Panc1 (cell line): Measurements from ENCODE around the gene GBA2. TPM values are rescaled to one million over a fixed set of nuclear protein-coding genes. Genes with fewer than 3 reads are reported as not detected.
A peak's percentile ranks its signal among the peaks of the same experiment; 100 is the strongest.

Source experiments
- ATAC-seq: fragments of 200-7000 bp; cut with Tn5 transposase; 2 replicates; pipeline ENCODE4 v1.9.1; 2020; ENCODE audit warnings: mild to moderate bottlenecking, moderate library complexity
- BruUV-seq: library from RNA; stranded (reverse); fragments of 400-500 nt; replicated peaks from 2 replicates; lab custom pipeline; 2021; lab: Mats Ljungman, UMichigan
- CTCF ChIA-PET: fragments of 300-600 bp; sonication (Branson Sonifier 250); formaldehyde crosslinking; loops from one replicate; lab custom pipeline; 2022; ENCODE audit warnings: antibody characterized with exemption; lab: Charles Lee
- POLR2A ChIA-PET: fragments of 300-600 bp; sonication (Branson Sonifier 250); formaldehyde crosslinking; loops from one replicate; lab custom pipeline; 2022; ENCODE audit warnings: antibody characterized with exemption; lab: Charles Lee
- DNase-seq: peaks from one replicate; pipeline ENCODE4 v3.0.0-alpha.2; 2010; ENCODE audit warnings: low read depth, low spot score
- H3K27ac ChIP-seq: 2 replicates; pipeline ENCODE4 v1.5.1; 2011; ENCODE audit warnings: mild to moderate bottlenecking, low read length, inconsistent platforms
- H3K27me3 ChIP-seq: fragments of 200-500 bp; sonication (Bioruptor generic); 2 replicates; pipeline ENCODE4 v1.6.0; 2014; ENCODE audit warnings: low read length, inconsistent platforms; ENCODE audit not compliant: control insufficient read depth, insufficient read depth
- H3K36me3 ChIP-seq: fragments of 200-500 bp; sonication (Bioruptor generic); 2 replicates; pipeline ENCODE4 v1.5.1; 2014; ENCODE audit warnings: inconsistent platforms, mild to moderate bottlenecking, low read length, moderate library complexity; ENCODE audit not compliant: control insufficient read depth, insufficient read depth
- H3K4me1 ChIP-seq: 2 replicates; pipeline ENCODE4 v1.5.1; 2011; ENCODE audit warnings: inconsistent platforms, mild to moderate bottlenecking, low read length, moderate library complexity; ENCODE audit not compliant: control insufficient read depth, insufficient read depth
- H3K4me3 ChIP-seq, 2 experiments: 2 replicates each; pipeline ENCODE4 v1.5.1; 2011 to 2012; ENCODE audit warnings: low read depth in 2 of 2, low read length in 2 of 2, mild to moderate bottlenecking in 2 of 2, inconsistent platforms in 1 of 2, moderate library complexity in 1 of 2
- H3K9me3 ChIP-seq: fragments of 200-500 bp; sonication (Bioruptor generic); 2 replicates; pipeline ENCODE4 v1.5.1; 2014; ENCODE audit warnings: low read depth, mild to moderate bottlenecking, inconsistent platforms, low read length, moderate library complexity; ENCODE audit not compliant: control insufficient read depth, insufficient read depth
- POLR2AphosphoS5 ChIP-seq: IDR thresholded peaks from 2 replicates; pipeline ENCODE4 v1.6.1; 2012; ENCODE audit warnings: mild to moderate bottlenecking, low read depth, low read length, moderate library complexity
- SIN3A ChIP-seq: IDR thresholded peaks from 2 replicates; pipeline ENCODE4 v1.6.1; 2012; ENCODE audit warnings: low read depth, mild to moderate bottlenecking, low read length, moderate library complexity, borderline replicate concordance; ENCODE audit not compliant: insufficient read depth
- TCF7L2 ChIP-seq: IDR thresholded peaks from 2 replicates; pipeline ENCODE4 v1.6.1; 2011; ENCODE audit warnings: mild to moderate bottlenecking, low read depth, low read length, inconsistent platforms
- in situ Hi-C: cut with HindIII; loops from 2 replicates; pipeline ENCODE4 v1.10.0; 2016; ENCODE audit warnings: low sequenced_read_pairs, low pct_unique_long_range_greater_than_20kb
- intact Hi-C: fragments of 100-400 bp; cut with micrococcal nuclease; formaldehyde crosslinking; loops from one replicate; pipeline ENCODE4 v1.10.0; 2022; ENCODE audit not compliant: unreplicated experiment
- total RNA-seq: library from RNA; stranded (reverse); gene quantifications from one replicate; pipeline ENCODE4 v1.2.1, GENCODE V29; 2021; ENCODE audit not compliant: unreplicated experiment
- TF ChIP-seq, protein P1 (sequence below): fragments of 450-650 bp; IDR thresholded peaks from 2 replicates; pipeline ENCODE4 v1.5.1; 2017; ENCODE audit warnings: mild to moderate bottlenecking
- TF ChIP-seq, protein P2 (sequence below), 2 experiments: IDR thresholded peaks; 2 replicates each; pipeline ENCODE4 v1.6.1; 2011 to 2012; ENCODE audit warnings: low read depth in 2 of 2, control low read depth in 1 of 2, low read length in 1 of 2, mild to moderate bottlenecking in 1 of 2, moderate library complexity in 1 of 2; ENCODE audit not compliant: insufficient read depth in 1 of 2

Gene GBA2
- total RNA-seq, 1 experiment from 2014 or later, result 109 TPM

DNA sequence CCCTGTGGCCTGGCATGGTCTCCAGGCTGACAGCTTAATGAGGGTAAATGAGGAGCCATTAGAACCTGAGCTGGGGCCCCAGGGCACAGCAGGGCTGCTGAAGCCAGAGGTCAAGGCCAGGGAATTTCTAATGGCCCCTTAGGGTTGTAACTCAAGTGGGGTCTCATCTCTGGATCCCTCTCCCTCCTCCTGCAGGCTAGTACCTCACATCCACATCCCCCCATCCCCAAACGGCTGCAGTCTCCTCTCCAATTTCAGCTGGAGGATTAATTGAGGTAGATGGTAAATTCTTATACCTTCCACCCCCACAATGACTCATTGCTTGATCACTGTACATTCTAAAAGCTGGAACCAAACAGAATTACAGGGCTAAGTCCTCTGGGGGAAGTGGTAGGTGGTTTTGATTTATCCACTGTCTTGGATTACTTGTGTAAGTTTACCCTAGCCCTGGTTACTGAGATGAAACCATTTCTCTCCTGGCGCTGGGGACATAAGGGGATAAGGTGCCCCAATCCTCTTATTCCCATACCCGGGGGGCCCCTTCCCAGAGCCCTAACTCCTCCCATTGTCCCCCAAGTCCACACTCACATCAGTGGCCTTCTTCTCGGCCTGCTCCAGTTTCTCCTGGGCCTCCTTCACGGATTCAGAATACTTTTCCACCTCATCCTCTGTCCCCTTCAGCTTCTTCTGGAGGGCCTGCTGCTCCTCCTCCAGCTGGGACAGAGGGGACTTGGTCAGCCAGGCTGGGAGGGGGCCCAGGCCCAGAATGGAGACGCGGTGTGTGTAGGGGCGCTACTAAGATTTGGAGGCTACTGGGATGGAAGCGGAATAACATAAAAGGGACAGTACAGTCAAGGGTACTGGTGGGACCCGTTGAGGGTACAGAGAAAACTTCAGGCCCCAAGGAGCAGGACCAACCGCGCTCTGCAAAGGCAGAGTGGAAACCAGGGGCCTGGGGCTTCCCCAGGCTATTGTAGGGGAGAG is 60.2 kb downstream of the GBA2 start:
- Histone ChIP-seq H3K4me1 (peaks cover 31% of the 10 kb centered on the region), H3K27me3 (no peaks in the 10 kb centered on the region), H3K27ac (peak overlapping the region; percentile 93), H3K4me3 (peak overlapping the region; percentile 71 to 89), H3K9me3 (no peaks in the 10 kb centered on the region), H3K36me3 (peaks cover 10% of the 10 kb centered on the region; the same call in 1 of the 2 replicates)
- intact Hi-C loops, result no loop called here
- DNase-seq, result no peak
- ChIA-PET POLR2A (interaction anchor here (0.6 to 0.7 kb wide), 5 partner anchors 23 to 480 kb away, joined by 3 to 11 read pairs (median 7); partner anchors contain the start of genes CCDC107 and TLN1), CTCF (interaction anchor here (0.6 to 1.0 kb wide), 3 partner anchors 23 to 42 kb away, joined by 3 to 6 read pairs (median 4); no protein-coding TSS in a partner anchor)
- in situ Hi-C loops, result no loop called here
- TF ChIP-seq, protein P1, sequence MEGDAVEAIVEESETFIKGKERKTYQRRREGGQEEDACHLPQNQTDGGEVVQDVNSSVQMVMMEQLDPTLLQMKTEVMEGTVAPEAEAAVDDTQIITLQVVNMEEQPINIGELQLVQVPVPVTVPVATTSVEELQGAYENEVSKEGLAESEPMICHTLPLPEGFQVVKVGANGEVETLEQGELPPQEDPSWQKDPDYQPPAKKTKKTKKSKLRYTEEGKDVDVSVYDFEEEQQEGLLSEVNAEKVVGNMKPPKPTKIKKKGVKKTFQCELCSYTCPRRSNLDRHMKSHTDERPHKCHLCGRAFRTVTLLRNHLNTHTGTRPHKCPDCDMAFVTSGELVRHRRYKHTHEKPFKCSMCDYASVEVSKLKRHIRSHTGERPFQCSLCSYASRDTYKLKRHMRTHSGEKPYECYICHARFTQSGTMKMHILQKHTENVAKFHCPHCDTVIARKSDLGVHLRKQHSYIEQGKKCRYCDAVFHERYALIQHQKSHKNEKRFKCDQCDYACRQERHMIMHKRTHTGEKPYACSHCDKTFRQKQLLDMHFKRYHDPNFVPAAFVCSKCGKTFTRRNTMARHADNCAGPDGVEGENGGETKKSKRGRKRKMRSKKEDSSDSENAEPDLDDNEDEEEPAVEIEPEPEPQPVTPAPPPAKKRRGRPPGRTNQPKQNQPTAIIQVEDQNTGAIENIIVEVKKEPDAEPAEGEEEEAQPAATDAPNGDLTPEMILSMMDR, result no peak
- no peak for TF ChIP-seq TCF7L2
- no peak for TF ChIP-seq SIN3A
- no peak for TF ChIP-seq POLR2AphosphoS5
- TF ChIP-seq, protein P2, sequence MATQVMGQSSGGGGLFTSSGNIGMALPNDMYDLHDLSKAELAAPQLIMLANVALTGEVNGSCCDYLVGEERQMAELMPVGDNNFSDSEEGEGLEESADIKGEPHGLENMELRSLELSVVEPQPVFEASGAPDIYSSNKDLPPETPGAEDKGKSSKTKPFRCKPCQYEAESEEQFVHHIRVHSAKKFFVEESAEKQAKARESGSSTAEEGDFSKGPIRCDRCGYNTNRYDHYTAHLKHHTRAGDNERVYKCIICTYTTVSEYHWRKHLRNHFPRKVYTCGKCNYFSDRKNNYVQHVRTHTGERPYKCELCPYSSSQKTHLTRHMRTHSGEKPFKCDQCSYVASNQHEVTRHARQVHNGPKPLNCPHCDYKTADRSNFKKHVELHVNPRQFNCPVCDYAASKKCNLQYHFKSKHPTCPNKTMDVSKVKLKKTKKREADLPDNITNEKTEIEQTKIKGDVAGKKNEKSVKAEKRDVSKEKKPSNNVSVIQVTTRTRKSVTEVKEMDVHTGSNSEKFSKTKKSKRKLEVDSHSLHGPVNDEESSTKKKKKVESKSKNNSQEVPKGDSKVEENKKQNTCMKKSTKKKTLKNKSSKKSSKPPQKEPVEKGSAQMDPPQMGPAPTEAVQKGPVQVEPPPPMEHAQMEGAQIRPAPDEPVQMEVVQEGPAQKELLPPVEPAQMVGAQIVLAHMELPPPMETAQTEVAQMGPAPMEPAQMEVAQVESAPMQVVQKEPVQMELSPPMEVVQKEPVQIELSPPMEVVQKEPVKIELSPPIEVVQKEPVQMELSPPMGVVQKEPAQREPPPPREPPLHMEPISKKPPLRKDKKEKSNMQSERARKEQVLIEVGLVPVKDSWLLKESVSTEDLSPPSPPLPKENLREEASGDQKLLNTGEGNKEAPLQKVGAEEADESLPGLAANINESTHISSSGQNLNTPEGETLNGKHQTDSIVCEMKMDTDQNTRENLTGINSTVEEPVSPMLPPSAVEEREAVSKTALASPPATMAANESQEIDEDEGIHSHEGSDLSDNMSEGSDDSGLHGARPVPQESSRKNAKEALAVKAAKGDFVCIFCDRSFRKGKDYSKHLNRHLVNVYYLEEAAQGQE (IDR thresholded peaks at IDR 0.05; ENCODE audit: insufficient read depth in 1 of 2, low read depth in 2 of 2, low read length in 1 of 2), result no peak
- no peak; the same call in 1 of the 2 replicates for ATAC-seq
- TSS peak; percentile 75 for BruUV-seq

DNA sequence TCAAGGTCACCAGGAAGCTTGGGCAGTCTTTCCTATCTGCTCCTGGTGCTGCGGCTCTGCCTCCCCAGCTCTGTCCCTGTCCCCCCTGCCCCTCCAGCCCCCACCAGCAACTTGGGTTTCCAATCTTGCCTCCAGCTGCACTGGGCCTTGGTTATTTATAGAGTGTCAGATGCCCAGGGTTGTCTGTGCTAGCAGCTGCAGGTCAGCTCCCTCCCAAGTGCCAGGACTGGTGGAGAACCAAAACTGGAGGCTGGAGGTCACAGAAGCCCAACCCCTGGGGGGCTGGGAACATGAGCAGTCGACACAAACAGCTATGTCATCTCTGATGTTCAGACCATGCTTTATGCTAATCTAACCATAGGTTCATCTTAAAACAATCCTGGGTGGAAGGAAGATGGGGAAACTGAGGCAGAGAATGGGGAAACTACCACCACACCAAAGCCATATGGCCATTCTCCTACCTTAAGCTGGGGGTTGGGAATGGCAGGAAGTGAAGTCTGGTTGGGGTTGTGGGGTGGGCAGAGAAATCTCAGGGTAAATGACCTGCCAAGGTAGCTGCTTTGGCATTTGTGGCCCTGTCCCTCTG is 61.0 kb downstream of the GBA2 start:
- H3K27me3 ChIP-seq, result no peaks in the 10 kb centered on the region
- H3K27ac ChIP-seq, result peak overlapping the region; percentile 93
- TF ChIP-seq TCF7L2, result no peak
- TF ChIP-seq, protein P2 (IDR thresholded peaks at IDR 0.05; ENCODE audit: insufficient read depth in 1 of 2, low read depth in 2 of 2, low read length in 1 of 2), result no peak
- TF ChIP-seq, protein P1, result no peak
- TF ChIP-seq POLR2AphosphoS5, result no peak
- no peak for TF ChIP-seq SIN3A
- BruUV-seq, result no TSS peak
- DNase-seq (no peak), ATAC-seq (no peak)
- POLR2A ChIA-PET, result interaction anchor here (0.7 kb wide), 1 partner anchor 44 kb away, joined by 11 read pairs; the partner anchor contains the start of gene TLN1
- in situ Hi-C loops, result no loop called here
- CTCF ChIA-PET, result interaction anchor here (0.6 to 1.0 kb wide), 3 partner anchors 27 to 69 kb away, joined by 3 to 10 read pairs (median 6); no protein-coding TSS in a partner anchor
- H3K4me1 ChIP-seq, result peaks cover 31% of the 10 kb centered on the region
- intact Hi-C loops, result no loop called here
- peak overlapping the region; percentile 71 to 89 for H3K4me3 ChIP-seq
- no peaks in the 10 kb centered on the region for H3K9me3 ChIP-seq
- peaks cover 10% of the 10 kb centered on the region; the same call in 1 of the 2 replicates for H3K36me3 ChIP-seq
